Dermis blood vessel endothelial cell (primary cell): Measurements from ENCODE around the gene ARAF. TPM values are rescaled to one million over a fixed set of nuclear protein-coding genes. Genes with fewer than 3 reads are reported as not detected.

Experiments
- DNase-seq: peaks from one replicate; pipeline ENCODE4 v3.0.0; 2010
- total RNA-seq: library from RNA; depleted of rRNA; stranded (reverse); fragments of >200 nt; gene quantifications from 2 replicates; pipeline ENCODE4 v1.2.3, GENCODE V29; 2014

ARAF gene
- total RNA-seq, 1 donor from 2014 or later, result 10.4 TPM

DNA sequence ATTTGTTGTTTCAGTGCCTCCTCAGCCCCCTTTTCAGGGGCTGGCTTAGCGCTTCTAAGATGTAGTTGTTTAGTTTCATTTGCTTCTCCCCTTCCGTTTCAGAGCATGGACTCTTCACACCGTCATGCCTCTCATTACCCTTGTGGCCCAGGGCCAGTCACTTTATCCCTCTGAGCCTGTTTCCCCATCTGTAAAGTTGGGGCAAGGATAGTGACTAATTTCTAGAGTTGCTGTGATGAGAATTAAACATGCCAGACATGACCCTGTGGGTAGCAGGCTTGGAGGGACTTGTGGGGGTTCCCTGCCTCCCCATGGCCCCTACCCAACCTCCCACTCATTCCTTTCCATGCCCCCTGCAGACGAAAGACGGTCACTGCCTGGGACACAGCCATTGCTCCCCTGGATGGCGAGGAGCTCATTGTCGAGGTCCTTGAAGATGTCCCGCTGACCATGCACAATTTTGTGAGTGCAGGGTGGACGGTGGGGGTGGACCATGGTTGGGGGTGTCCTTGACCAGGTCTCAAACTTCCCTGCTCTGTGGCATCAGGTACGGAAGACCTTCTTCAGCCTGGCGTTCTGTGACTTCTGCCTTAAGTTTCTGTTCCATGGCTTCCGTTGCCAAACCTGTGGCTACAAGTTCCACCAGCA lies 3.6 kb downstream of the ARAF start:
- no peak for DNase-seq

DNA sequence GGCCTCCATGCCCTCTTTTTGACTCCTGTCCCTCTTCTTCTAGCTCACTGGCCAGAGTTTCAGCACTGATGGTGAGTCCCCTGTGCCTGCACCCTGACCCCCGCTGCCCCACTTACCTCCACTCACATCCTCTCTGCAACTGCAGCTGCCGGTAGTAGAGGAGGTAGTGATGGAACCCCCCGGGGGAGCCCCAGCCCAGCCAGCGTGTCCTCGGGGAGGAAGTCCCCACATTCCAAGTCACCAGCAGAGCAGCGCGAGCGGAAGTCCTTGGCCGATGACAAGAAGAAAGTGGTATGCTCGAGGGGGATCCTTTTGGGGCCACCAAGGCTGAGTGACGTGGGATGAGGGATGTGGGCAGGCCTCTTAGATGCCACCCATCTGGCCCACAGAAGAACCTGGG lies 5.8 kb downstream of the ARAF start:
- no peak for DNase-seq

GRCh38 chrX:47568656-47569295 lies 7.8 kb downstream of the ARAF start:
- DNase-seq, result peak; percentile 47

DNA sequence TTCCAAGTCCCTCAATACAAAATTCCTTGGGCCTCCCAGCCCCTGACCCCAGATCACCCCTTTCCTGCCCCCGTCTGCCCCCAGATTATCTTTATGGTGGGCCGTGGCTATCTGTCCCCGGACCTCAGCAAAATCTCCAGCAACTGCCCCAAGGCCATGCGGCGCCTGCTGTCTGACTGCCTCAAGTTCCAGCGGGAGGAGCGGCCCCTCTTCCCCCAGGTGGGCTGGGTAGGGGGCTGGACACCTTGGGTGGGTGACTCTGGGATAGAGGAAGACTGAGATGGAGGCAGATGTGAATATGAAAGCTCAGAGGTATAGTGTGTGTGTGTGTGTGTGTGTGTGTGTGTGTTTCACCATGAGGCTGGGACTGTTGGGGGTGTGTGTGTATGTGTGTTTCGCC lies 9.8 kb downstream of the ARAF start:
- no peak for DNase-seq

DNA sequence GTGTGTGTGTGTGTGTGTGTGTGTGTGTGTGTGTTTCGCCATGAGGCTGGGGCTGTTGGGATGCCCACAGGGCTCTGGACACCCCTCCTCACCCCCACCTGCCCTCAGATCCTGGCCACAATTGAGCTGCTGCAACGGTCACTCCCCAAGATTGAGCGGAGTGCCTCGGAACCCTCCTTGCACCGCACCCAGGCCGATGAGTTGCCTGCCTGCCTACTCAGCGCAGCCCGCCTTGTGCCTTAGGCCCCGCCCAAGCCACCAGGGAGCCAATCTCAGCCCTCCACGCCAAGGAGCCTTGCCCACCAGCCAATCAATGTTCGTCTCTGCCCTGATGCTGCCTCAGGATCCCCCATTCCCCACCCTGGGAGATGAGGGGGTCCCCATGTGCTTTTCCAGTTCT lies 10.2 kb downstream of the ARAF start:
- no peak for DNase-seq

DNA sequence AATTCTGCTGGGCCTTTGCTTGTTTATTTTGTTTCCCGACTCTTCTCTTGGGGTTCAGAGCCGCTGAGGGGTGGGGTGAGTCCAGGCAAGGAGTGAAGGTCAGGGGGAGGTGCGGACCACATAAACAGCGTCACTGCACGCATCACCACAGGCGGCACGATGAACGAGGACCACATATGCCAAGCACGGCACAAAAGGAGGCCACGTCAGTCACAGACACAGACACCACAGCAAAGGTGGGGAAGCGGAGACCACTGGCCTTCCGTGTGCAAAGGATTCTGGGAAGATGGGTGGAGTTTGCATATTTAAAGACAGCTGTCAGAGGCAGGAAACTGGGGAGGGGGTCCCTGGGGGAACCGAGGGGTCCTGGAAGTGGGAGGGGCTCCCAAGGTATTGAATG lies 10.9 kb downstream of the ARAF start:
- no peak for DNase-seq

- no peak for DNase-seq
Observed at GRCh38 chrX:47572773-47573340, 11.9 kb downstream of the ARAF start.

DNA sequence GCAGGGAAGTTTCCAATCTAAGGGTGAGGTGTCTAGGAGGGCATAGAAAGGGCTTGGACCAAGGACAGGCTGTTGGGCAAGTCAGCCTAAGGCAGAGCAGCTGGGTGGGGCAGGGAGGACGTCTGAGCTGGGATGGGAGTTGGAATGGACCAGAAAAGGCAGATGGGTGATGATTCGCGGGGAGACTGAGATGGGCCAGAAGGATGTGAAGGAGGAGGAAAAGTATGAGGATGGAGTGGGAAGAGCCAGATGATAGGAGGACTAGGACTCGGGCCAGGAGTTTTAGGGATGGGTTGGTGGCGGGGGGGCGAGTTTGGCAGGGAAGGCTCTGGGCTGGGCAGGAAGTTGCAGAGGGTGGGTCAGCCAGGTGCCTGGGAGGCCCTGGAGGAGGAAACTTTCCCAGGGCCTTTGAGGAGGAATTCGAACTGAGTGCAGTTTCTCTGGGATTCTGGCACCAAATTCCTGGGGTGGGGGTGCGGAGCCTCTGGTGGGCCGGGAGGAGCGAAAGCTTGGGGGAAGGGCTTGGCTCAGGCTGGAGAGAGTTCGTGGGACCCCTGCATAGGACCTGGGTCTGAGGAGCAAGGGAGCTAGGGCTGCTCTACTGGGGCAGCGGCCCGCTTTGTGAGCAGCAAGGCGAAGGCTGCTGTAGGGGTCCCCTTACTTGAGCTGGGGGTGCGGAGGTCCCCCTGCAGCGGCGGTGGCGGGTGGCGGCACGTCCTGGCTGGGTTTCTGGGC lies 12.5 kb downstream of the ARAF start:
- DNase-seq, result no peak

DNA sequence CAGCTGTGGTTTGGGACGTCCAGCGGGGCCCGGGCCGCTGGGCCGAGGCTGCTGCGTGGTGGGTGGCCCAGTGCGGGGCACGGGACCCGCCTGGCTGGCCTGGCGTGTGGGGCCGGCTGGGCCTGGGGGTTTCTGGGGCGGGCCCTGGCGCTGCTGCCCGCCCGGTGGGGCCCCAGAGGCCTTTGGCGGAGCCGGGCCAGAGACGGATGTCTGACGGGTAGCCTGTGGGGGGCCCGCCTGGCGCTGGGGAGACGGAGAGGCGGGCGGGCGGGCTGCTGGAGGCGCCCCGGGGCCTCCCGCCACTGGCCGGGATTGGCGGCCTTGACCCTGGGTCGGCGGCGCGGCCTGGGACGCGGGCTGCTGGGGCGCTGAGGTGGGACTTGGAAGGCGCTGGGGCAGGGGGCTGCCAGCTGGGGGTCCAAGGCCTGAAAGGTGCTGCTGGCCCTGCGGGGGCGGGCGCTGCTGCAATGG lies 13.1 kb downstream of the ARAF start:
- DNase-seq, result no peak

DNA sequence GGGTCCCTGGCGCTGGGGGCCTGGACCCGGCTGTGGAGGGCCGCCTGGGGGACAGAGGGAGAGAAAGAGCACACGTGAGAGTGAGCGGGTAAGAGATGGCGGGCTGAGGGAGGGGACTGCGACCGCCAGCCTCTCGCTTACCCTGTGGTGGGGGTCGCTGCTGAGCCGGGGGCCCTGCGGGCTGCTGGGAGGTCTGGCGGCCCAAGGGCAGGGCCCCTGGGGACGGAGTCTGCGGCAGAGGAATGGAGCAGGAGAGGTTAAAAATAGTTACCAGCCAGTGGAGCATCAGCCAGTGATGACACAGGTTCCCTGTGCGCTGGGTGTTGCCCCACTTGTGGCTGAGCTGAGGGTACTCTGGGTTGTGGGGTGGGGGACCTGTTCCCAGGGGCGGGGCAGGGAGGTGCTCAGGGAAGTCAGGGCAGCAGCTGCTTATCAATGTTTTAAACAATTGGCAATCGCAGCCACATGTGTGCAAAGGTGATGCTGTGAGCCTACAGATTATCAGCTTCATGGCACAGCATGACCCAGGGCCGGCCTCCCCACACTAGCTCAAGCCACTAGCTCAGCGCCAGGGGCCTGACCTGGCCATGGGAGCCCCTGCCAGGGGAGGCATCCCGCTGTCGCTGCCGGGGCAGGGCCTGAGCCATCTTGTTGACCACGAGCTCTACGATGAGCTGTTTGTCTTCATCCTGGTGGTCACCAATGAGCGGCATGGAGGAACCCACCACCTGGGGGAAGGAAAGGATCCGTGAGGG lies 13.7 kb downstream of the ARAF start:
- no peak for DNase-seq

- DNase-seq, result no peak
Observed at GRCh38 chrX:47576021-47576898, 15.3 kb downstream of the ARAF start.

DNA sequence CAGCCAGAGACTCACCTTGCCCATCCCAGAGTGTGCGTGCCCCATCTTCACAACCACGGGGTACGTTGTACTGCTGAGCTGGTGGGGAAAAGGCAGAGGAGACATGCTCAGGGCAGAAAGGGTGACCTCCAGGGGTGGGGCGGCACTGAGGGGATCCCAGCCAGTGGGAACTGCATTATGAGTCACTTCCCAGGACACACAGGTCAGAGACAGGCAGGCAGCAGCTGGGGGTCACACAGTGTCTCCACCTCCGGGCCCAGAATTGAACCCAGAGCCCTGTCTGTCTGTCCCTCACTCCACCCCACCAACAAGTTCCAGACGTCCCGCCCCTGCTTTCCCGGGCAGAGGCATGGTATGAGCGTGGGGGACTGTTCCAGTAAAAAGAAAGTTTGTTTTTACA lies 16.4 kb downstream of the ARAF start:
- DNase-seq, result no peak

DNA sequence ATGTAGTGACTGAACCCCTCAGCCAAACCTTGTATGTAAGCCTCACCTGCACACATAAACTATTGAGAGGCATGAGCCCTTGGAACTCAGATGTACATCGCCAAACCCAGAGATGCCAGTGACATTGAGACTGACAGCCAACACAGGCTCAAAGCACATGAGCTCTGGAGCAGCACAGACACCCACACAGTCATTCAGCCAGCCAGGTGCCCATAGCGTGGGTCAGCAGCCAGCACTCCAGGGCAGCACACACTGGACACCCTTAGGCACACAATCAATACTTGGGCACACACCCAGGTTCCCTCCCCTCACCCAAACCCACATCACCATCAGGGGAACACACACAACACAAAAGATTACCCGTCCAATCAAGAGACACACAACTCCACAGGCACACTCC lies 16.9 kb downstream of the ARAF start:
- DNase-seq, result no peak

DNA sequence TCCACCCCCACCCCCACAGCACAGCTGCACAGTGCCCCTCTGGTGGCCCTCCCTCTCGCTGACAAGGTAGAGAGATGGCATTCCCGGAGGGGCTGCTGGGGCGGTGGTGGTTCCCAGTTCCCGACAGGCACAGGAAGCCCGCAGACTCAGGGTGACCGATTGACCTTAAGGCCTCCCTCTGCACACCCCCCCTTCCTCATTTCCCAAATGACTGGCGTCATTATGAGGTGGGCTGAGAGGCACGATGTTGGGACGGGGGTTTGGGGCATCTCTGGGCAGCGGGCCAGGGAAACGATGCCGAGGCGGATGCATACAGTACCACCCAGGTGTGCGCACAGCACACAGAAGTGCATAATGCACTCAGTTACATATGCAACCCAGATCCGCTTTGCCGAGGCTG lies 17.7 kb downstream of the ARAF start:
- no peak for DNase-seq

DNA sequence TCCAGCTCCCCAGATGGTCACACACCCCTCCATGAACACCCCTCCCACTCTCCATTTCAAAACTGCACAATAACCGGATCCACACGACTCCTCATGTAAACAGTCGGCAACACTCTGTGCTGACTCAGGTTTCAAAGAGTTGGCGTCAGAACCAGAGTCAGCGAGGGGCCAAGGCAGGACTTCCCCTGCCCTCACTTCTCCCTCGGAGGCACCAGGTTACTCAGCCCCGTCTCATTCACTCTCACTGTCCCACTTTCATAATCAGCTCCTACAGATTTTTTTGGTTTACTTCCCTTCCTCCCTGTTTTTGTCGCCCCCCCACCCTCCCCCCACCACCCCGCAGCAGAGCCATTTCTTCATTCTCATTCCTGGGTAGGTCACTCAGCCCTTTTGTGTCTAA lies 18.5 kb downstream of the ARAF start:
- peak; percentile 64 for DNase-seq

GRCh38 chrX:47581731-47582647 lies 21.0 kb downstream of the ARAF start, which contains the start of gene TIMP1:
TSS of gene TIMP1 (plus strand) at chrX:47582436. CDS start at chrX:47583416, 980 bp downstream.
- peak; percentile 91 for DNase-seq

- no peak for DNase-seq
Observed at GRCh38 chrX:47583240-47583861, 22.3 kb downstream of the ARAF start.

GRCh38 chrX:47584714-47585113 lies 23.7 kb downstream of the ARAF start:
- no peak for DNase-seq

DNA sequence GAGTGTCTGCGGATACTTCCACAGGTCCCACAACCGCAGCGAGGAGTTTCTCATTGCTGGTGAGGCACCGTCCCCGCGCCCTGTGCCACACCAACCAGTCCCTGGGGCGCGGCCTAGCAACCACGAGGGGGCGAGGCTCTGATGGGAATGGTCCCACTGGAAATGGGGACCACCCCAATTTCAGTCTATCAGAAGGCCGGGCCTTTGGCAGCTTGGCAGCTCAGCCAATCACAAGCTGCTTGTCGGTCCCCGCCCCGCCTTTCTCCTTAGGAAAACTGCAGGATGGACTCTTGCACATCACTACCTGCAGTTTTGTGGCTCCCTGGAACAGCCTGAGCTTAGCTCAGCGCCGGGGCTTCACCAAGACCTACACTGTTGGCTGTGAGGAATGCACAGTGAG lies 24.3 kb downstream of the ARAF start:
- DNase-seq, result no peak
